PC-3 (cell line): ENCODE data around the gene KDM3B.

ENCODE experiments used
- EZH2 ChIP-seq: fragments of 300-600 bp; sonication (generic); IDR thresholded peaks from one replicate; pipeline ENCODE4 v1.6.1; 2017; ENCODE audit warnings: antibody characterized with exemption, mild to moderate bottlenecking, low read length; ENCODE audit not compliant: unreplicated experiment
- TF ChIP-seq, protein P1 (sequence below): fragments of 300-600 bp; sonication (generic); conservative IDR thresholded peaks from 2 replicates; pipeline ENCODE4 v1.5.1; 2017; ENCODE audit warnings: antibody characterized with exemption, low read depth, mild to moderate bottlenecking, low read length

DNA sequence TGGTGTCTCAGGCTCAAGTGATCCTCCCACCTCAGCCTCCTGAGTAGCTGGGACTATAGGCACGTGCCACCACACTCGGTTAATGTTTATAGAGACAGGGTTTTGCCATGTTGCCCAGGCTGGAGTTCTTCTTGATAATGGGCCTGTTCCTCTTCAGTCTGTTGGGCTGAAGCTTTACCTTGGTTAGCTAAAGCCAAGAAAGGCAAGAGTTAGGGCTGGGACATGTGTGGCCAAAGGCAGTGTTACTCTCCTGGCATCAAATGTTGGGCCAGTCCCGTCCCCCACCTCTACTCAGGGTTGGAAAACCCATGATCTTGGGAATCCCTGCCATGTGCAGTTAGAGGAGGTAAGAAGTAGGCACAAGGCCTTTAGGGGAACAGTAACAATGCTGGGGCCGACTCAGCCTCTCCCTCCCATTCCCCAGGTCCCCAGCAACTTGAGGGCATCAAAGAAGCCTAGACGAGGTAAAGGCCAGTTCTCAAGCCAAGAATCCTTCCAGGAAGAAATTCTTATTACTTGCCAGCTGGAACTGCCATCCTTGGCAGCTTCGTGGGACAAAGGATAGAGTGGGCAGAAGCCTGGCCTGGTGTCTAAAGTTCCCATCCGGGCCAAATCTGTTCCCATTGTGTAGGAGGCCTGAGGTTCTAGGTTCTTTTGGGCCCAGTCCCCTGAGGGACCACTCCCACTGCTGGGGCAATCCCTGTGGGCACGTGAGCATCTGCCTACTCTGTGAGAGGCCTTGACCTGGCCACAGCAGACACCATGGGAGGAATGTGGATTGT, 117.2 kb downstream of the KDM3B start:
- TF ChIP-seq, protein P1, sequence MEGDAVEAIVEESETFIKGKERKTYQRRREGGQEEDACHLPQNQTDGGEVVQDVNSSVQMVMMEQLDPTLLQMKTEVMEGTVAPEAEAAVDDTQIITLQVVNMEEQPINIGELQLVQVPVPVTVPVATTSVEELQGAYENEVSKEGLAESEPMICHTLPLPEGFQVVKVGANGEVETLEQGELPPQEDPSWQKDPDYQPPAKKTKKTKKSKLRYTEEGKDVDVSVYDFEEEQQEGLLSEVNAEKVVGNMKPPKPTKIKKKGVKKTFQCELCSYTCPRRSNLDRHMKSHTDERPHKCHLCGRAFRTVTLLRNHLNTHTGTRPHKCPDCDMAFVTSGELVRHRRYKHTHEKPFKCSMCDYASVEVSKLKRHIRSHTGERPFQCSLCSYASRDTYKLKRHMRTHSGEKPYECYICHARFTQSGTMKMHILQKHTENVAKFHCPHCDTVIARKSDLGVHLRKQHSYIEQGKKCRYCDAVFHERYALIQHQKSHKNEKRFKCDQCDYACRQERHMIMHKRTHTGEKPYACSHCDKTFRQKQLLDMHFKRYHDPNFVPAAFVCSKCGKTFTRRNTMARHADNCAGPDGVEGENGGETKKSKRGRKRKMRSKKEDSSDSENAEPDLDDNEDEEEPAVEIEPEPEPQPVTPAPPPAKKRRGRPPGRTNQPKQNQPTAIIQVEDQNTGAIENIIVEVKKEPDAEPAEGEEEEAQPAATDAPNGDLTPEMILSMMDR = no peak
- no peak for TF ChIP-seq EZH2
